GM21619 (cell line): ENCODE measurements around the gene PRUNE2.
"Not testable (repeated sequence)": the region's sequence is repeated elsewhere in the genome, so short reads cannot be mapped to it uniquely, and the experiment has no call there.

Experiments
- ATAC-seq: cut with Tn5 transposase; IDR thresholded peaks from one replicate; pipeline ENCODE4 v1.9.1; 2021; ENCODE audit not compliant: unreplicated experiment

The PRUNE2 gene

GRCh38 chr9:76607730-76608436 is 298.0 kb downstream of the PRUNE2 start:
- ATAC-seq, result no peak

- ATAC-seq, result peak; percentile 92
Measured at GRCh38 chr9:76605321-76605900, 300.5 kb downstream of the PRUNE2 start.

- no peak for ATAC-seq
Measured at GRCh38 chr9:76603931-76604570, 301.9 kb downstream of the PRUNE2 start.

GRCh38 chr9:76603448-76603895 is 302.4 kb downstream of the PRUNE2 start:
- ATAC-seq, result no peak

- ATAC-seq, result no peak
Measured at GRCh38 chr9:76602199-76602598, 303.7 kb downstream of the PRUNE2 start.

- ATAC-seq, result no peak
Measured at GRCh38 chr9:76600007-76600615, 305.8 kb downstream of the PRUNE2 start.

GRCh38 chr9:76598981-76599380 is 306.9 kb downstream of the PRUNE2 start:
- ATAC-seq, result no peak

- no peak for ATAC-seq
Measured at GRCh38 chr9:76595645-76596044, 310.3 kb downstream of the PRUNE2 start.

- ATAC-seq, result no peak
Measured at GRCh38 chr9:76594764-76595424, 311.0 kb downstream of the PRUNE2 start.

GRCh38 chr9:76593961-76594735 is 311.8 kb downstream of the PRUNE2 start:
- not testable (repeated sequence) for ATAC-seq

GRCh38 chr9:76592974-76593347 is 313.0 kb downstream of the PRUNE2 start:
- ATAC-seq, result no peak

- ATAC-seq, result no peak
Measured at GRCh38 chr9:76592091-76592973, 313.6 kb downstream of the PRUNE2 start.

- no peak for ATAC-seq
Measured at GRCh38 chr9:76591256-76591950, 314.5 kb downstream of the PRUNE2 start.

GRCh38 chr9:76588316-76588715 is 317.6 kb downstream of the PRUNE2 start:
- ATAC-seq, result no peak

GRCh38 chr9:76586390-76587314 is 319.3 kb downstream of the PRUNE2 start:
- no peak for ATAC-seq

GRCh38 chr9:76585487-76586389 is 320.2 kb downstream of the PRUNE2 start:
- ATAC-seq, result no peak

- ATAC-seq, result no peak
Measured at GRCh38 chr9:76583256-76583655, 322.7 kb downstream of the PRUNE2 start.
